HG02938 (cell line): ENCODE results near the gene FOXL2.
"Not testable (repeated sequence)": the region's sequence is repeated elsewhere in the genome, so short reads cannot be mapped to it uniquely, and the experiment has no call there.

Source experiments
- ATAC-seq: cut with Tn5 transposase; IDR thresholded peaks from one replicate; pipeline ENCODE4 v1.9.1; 2021; ENCODE audit warnings: mild to moderate bottlenecking, moderate library complexity; ENCODE audit not compliant: unreplicated experiment

FOXL2 gene

DNA sequence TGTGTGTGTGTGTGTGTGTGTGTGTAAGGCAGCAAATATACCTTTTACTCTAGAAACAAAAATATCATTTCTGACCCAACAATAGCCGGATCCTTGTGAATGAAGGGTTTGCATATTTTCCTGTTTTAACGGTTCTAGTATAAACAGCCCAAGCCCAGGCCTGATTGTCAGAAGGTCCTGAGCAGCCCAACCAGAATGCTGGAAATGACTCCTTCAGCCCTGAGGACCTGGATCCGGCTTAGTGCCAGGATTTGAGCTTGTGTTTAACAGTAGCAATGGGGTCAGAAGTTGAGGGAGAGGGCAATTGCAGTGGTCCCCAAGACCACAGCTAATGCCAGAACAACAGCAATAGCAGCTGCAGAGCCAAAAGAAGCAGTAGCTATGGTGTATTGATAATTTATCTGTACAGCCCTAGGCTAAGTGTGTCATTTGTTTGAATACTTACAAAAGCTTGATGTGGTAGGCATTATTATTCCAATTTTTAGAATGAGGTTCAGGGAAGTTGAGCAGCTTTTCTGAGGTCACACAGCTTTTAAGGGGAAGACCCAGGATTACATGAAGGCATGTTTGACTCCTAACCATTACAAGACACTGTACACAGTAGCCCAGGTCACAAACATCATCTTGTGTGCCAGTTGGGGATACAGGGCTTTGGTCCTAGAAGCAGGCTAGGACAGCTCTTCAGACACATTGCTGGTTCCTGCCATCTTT is 12.8 kb downstream of the FOXL2 start:
- no peak for ATAC-seq

DNA sequence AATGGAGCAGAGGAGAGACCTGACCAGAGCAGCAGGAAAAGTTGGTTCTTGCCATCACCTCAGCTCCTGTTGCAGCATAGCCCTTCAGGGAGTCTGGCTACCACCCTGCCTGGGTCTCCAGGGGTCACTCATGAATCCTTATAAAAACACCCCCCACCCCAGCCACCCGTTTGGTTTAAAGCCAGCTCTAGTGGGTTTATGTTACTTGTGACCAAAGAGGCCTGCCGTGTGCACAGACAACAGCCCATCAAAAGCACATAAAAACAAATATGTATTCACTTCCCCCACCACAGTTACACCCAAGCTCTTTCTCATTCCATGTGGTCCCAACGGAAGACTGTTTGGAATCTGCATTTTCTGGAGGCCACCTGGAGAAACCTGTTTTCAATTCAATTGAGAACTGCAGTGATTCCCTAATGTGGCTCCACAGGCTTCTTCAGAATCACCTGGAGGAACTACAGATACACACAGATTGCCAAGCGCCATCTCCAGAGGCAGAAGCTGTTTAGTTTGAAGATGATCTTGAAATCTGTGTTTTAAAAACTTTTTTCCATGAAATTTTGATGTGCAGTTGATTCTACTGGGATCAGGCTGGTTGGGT is 13.8 kb downstream of the FOXL2 start:
- no peak for ATAC-seq

DNA sequence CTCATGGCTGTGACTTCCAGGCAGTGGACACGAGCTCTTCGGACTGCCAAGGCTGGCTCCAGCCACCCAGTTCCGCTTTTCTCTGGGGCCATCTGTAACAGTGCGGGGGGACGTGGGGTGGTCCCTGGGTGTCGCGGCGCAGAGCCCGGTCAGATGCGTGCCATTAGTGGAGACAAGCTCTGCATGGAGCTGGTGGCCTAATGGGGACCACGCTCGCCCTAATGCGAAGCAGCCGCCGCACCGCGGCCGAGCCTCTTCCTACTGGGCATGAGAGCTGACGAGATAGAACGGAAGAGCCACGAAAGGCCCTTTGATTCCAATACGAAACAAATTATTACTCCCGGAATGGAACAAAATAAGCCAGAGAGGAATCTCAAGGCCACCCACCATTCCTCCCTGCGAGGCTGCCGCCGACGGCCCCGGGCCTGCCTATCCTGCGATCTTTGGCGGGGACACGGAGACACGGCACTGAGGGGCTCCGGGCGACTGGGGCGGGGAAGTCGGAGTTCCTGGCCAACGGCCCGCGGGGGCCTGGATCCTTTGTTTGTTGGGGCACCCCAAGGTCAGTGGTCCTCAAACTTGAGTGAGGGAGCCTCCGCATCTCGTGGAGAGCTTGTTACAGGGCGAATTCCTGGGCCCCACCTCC is 18.1 kb downstream of the FOXL2 start:
- ATAC-seq = no peak

DNA sequence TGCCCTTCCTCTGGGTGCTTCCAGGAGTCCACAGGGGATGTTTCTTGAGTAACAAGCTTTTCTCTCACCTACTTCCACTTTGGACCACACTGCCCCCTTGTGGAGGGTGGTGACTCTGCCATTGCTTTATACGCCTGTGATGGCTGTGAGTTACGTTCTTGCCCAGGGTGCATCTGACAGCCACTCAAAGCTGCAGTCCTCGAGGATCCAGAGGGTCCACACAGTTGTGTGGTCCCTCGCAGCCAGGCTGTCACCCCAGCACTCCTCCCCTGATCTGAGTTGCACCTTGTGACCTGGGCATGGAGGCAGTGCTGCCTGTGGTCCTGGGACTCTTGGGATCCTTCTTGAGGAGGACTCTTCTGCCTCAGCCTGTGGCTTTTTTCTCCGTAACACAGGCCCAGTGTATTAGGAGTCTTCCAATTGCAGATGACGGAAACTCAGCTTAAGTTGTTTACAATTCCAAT is 23.4 kb downstream of the FOXL2 start:
- ATAC-seq = peak; percentile 90

DNA sequence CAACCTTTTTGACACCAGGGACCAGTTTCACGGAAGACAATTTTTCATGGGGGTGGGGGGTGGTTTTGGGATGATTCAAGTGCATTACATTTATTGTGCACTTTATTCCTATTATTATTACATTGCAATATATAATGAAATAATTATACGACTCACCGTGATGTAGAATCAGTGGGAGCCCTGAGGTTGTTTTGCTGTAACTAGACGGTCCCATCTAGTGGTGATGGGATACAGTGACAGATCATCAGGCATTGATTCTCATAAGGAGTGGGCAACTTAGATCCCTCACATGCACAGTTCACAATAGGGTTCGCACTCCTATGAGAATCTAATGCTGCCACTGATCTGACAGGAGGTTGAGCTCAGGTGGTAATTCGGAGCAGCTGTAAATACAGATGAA is 24.5 kb downstream of the FOXL2 start:
- ATAC-seq = not testable (repeated sequence)

DNA sequence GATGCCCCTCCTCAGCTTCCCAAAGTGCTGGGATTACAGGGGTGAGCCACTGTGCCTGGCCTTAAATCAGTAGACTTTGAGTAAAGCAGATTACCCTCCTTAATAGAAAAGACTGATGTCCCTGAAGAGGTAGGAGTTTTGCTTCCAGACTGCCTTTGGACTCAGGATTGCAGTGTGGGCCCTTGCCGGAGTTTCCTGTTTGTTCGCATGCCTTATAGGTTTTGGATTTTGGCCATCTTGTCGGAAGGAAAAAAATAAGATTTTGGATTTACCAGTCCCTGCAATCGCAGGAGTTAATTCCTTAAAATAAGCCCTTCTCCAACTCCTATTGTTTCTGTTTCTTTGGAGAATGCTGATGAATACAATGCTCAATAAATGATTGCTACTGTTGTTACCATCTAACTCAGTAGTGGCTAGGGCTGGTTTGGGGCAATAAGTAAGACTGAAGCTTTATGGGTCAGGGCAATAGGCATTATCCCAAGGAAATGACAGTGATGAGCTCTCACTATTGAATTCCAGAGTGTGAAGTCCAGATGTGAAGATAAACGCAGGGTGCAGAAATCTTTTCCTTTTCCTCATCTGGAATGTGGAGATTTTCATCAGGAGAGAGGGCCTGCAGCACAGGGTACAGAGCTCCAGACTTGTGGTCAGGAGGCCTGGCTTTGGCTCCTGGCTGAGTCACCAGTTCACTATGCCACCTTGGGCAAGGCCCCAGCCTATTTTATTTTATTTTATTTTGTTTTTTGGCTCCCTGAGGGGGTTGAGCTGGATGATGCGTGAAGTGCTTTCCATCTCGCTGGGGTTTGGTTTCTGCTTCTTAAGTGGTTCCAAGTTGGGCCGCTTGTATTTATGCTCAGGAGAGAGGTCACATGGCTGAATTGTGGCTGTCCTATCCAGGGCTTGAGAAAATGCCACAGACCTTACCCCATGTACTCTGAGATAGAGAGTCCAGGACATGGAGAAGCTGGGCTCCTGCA is 25.3 kb downstream of the FOXL2 start:
- ATAC-seq = no peak

DNA sequence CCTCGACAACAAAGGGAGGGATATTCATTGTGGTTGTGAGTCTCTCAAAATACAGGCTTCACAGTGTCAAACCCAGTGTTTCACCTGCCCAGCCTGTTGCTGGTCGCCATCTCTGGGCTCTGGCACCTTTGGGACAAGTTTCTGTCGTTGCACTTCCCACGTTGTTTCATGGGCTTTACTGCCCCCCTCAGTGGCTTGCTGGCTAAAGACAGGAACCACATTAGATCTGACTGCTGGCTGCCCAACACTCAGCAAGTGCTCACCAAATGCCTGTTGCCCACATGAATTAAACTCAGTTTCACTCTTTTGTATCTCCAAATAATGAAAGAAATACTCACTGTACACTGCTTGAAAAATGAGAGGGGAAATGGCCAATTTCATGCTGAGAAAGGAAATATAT is 27.6 kb downstream of the FOXL2 start:
- ATAC-seq = no peak

DNA sequence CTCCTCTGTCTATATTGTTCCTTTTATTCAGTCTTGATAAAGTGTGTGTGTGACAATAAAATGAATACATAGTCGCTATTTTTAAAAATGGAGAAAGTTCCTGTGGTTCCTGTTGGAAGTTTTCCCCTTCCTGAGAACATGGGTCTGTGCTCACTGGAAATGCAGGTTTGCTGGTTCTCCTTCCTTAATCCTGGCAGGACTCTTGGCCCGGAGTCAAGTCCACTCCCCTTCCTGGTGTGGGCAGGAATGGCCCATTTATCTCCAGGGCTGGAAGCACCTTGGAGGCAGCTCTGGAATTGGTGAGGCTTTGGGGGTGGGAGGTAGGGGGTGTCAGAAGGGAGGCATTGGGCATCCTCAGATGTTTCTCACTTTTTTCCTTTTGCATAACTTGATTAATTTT is 30.1 kb downstream of the FOXL2 start:
- no peak for ATAC-seq

DNA sequence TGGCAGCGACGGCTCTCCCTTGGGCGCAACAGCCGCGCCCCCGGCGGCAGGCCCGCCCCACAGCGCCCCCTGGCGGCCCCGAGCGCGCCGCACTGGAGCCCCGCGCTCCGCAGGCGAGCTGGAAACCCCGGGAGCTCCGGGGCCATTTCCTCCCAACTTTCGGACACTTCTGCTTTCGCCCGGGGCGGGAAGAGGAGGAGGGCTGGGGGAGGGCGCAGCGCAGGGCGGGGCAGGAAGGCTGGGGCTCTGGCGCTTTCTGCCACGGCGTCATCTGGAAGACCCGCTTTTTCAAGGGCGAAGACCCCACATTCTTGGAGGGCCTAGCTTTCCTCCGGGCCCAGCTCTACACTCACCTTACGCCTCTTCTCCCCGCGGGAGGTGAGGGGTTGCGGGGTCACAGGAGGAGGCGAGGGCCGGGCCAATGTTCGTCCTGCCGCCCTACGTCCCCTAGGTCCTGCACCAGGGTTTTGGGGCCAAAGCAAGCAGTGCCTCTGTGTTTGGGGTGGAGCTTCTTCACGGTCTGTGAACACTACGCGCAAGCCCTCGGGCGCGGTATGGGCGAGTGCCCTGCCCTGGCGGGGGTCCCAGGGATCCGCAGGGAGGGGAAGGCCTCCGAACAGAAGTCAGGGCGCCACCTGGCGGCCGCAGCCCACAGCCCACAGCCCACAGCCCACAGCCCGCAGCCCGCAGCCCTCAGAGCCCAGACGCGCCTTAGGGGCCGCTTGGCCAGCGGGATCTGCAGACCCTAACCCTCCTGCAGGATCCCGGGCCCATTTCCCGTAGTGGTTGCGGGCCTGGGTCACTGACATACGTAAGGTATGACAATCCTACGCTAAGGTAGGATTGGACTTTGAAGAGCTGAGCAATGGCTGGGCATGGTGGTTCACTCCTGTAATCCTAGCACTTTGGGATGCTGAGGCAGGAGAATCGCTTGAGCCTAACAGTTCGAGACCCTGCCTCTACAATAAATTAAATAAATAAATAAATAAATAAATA is 31.1 kb downstream of the FOXL2 start:
- peak; percentile 76 for ATAC-seq

DNA sequence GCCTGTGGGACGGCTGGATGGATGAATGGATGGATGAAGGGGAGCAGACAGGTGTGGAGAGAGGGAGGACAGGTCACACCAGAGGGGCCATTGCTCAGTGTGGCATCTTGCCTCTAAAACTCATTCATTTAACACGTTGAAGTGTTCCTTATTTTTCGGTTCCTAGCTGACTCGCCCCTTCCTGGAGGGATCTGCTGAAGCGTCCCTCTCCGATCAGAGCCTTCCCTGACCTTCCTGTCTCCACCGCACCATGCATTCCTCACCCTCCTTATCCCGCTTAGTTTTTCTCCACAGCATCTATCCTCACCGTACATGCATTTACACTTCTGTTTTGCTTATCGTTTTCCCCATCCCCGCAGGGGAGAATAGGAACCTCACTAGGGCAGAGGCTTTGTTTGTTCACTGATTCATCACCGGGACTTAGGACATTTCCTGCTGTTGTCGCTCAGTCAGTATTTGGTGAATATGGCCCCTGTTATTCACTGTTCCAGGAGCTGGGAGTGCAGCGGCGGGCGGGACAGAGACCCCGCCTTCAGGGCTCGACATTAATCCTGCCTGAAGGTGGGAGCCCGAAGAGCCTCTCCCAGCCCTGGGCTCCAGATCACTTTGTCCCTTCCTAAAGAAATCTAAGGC is 32.0 kb downstream of the FOXL2 start:
- ATAC-seq = peak; percentile 31

DNA sequence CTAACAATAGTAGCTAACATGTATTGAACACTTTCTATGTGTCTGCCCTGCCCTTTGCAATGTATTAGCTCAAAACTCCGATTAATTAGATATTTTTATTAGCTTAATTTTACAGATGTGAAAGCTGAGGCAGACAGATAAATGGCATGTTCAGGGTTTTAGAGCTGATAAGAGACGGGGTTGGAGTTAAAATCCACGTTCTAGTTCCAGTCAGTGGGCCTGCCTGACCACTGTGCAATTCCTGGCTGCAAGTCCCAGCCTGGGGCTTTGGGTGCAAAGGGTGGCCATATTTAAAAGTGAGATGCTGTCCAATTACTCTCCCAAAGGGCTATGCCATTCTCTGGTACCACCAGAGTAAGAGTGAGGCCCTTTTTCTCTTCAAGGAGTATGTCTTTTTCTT is 33.2 kb downstream of the FOXL2 start:
- no peak for ATAC-seq

DNA sequence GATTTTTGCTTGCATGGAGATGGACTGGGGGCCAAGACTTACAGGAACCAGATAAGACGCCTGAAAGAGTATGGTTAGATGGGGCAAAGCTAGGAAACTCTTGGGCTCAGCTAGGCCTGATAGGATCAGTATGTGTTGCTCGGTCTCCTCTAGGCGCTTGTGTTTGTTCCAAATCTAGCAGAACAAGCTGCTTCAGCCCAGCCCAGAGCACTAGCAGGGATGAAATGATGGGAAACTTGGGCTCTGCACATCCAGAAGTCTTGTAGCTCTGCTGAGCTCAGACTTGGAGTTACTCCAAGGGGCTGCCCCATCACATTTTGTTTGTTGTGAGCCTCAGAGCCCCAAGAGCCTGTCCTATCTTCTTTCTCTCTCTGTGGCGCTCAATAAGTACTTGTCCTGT is 34.7 kb downstream of the FOXL2 start:
- no peak for ATAC-seq

DNA sequence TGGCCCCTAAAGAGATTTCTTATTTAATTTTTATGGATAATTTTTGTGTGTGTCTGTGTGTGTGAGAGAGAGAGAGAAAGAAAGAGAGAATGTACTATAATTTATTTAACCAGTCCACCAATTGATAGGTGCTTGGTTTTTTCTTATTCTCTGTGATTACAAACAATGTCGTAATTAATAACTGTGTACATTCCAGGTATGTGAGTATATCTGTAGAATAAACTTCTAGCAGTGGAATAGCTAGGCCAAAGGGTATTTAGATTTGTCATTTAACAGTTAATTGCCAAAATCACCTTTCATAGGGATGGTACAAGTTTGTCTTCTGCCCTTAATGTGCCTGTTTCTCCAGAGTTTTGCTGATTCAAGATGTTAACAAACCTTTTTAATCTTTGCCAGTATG is 35.3 kb downstream of the FOXL2 start:
- no peak for ATAC-seq

DNA sequence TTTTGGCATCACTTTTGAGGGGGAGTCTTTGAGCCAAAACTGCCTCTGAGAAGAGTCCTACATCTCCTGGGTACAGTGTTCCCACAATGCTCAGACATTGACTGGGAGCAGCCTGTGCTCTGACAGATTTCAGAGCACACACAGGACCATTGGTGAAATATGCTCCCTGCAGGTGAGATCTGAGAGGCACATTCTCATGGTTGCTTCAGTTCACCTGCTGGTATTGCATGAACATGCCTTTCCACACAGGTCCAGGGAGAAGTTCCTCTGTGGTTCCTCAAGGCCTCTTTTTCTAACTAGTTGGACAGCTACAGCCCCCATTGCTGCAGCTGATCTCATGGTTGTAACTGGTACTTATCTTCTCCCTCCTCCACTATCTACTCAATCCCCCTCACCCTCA is 37.0 kb downstream of the FOXL2 start:
- ATAC-seq = no peak

DNA sequence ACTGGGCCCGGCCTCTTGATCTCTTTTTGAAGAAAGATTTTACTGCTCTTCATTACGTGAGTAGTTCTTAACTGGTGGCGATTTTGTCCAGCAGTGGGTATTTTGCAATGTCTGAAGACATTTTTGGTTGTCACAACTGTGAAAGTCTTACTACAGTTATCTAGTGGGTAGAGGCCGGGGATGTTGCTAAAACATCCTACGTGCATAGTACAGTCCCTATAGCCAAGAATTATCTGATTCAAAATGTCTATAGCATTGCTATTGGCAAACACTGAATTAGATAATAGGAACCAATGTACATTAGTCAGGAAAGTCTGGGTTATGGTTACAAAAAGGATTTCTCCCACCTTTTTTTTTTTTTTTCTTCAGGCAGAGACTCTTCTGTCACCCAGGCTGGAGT is 38.1 kb downstream of the FOXL2 start:
- ATAC-seq = no peak

DNA sequence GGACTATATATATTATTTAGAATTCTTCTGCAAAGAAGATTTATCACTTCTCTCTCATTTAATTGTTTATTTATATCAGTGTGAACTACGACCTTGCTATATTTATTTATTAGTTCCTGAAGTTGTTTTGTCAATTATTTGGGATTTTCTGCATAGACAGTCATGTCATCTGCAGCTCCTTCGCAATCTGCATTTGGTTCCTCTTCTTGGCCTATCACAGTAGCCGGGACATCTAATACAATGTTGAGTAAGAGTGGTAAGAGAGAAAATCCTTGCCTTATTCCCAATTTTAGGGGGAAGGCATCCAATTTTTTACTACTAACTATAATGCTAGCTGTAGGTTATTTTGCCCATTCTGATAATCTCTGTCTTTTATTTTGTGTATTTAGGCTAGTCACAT is 39.4 kb downstream of the FOXL2 start:
- no peak for ATAC-seq

DNA sequence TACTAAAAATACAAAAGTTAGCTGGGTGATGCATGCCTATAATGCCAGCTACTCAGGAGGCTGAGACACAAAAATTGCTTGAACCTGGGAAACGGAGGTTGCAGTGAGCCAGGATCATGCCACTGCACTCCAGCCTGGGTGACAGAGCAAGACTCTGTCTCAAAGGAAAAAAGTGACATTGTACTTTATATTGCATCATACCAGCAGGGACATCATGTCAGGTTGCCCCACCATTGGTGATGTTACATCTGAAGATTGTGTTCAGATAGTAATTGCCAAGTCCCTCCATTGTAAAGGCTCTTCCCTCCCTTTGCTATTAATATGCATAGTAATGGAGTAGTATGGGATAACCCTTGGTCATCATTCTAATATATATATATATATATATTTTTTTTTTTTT is 44.8 kb downstream of the FOXL2 start:
- ATAC-seq = no peak

DNA sequence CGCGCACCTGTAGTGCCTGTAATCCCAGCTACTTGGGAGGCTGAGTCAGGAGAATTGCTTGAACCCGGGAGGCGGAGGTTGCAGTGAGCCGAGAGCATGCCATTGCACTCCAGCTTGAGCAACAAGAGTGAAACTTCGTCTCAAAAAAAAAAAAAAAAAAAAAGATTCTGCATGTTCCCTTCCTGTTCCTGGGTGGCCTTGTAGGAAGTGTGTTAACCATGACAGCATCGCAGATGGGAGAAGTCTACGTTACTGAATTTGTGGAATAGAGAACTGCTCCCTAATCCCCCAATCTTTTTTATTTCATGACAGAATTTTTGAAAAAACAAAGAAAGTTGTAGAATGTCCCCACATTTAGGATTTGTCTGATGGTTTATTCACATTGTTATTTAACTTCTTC is 45.4 kb downstream of the FOXL2 start:
- ATAC-seq = no peak

DNA sequence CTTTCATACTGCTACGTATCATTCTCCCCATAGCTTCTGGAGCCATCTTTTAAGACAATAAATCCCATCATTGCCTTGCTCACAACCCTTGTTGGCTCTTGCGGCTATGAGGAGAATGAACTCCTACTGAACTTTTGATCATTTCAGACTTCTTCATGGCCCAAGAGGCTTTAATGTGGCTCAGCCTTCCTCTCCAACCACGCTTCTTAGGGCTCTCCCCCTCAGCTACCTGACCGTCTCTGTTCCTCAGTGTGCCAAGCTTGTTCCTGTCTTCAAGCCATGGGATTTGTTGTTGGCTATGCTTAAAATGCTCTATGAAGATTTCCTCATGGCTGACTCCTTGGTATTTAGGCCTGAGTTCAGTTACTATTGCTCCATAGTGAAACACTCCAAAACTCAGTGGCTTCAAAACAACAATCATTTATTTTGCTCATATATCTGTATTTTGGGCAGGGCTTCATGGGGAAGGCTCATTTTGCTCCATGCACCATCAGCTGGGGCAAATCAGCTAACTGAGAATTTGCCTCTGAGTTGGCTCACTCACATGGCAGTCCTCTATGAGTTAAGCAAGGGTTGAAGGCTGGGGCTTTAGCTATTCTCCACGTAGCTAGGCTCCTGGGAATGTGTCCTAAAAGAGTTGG is 47.5 kb downstream of the FOXL2 start:
- no peak for ATAC-seq
